GM19193 (cell line): Measurements from ENCODE around the gene GALR3.

Experiments used
- POLR2A ChIP-seq: IDR thresholded peaks from 4 replicates; pipeline ENCODE4 v1.6.1; 2011; ENCODE audit not compliant: insufficient read depth, insufficient read length; ENCODE audit errors: extremely low read depth

The GALR3 gene

GRCh38 chr22:37797874-37798500 is 25.2 kb upstream of the GALR3 start:
- TF ChIP-seq POLR2A = no peak

GRCh38 chr22:37801946-37802309 is 21.3 kb upstream of the GALR3 start:
- TF ChIP-seq POLR2A = no peak

- TF ChIP-seq POLR2A = no peak
Observed at GRCh38 chr22:37802310-37803194, 20.6 kb upstream of the GALR3 start.

- TF ChIP-seq POLR2A = no peak
Observed at GRCh38 chr22:37803195-37803638, 20.0 kb upstream of the GALR3 start.

GRCh38 chr22:37803639-37804351 is 19.4 kb upstream of the GALR3 start:
- TF ChIP-seq POLR2A = no peak

- TF ChIP-seq POLR2A = no peak
Observed at GRCh38 chr22:37804352-37804880, 18.8 kb upstream of the GALR3 start.

GRCh38 chr22:37804881-37805809 is 18.0 kb upstream of the GALR3 start:
- TF ChIP-seq POLR2A = no peak

- no peak for TF ChIP-seq POLR2A
Observed at GRCh38 chr22:37805810-37806277, 17.3 kb upstream of the GALR3 start.

GRCh38 chr22:37806409-37807333 is 16.5 kb upstream of the GALR3 start:
- no peak for TF ChIP-seq POLR2A

- TF ChIP-seq POLR2A = peak; percentile 58
Observed at GRCh38 chr22:37807410-37808293, 15.5 kb upstream of the GALR3 start, which contains the start of gene GCAT. GCAT (plus strand) TSS chr22:37807934; CDS start chr22:37807968, 34 bp downstream.

GRCh38 chr22:37808294-37808657 is 14.9 kb upstream of the GALR3 start:
- no peak for TF ChIP-seq POLR2A

- no peak for TF ChIP-seq POLR2A
Observed at GRCh38 chr22:37809672-37810333, 13.4 kb upstream of the GALR3 start.

GRCh38 chr22:37811867-37812266 is 11.3 kb upstream of the GALR3 start:
- no peak for TF ChIP-seq POLR2A
